ENCODE results near the gene MCF2.

DNA sequence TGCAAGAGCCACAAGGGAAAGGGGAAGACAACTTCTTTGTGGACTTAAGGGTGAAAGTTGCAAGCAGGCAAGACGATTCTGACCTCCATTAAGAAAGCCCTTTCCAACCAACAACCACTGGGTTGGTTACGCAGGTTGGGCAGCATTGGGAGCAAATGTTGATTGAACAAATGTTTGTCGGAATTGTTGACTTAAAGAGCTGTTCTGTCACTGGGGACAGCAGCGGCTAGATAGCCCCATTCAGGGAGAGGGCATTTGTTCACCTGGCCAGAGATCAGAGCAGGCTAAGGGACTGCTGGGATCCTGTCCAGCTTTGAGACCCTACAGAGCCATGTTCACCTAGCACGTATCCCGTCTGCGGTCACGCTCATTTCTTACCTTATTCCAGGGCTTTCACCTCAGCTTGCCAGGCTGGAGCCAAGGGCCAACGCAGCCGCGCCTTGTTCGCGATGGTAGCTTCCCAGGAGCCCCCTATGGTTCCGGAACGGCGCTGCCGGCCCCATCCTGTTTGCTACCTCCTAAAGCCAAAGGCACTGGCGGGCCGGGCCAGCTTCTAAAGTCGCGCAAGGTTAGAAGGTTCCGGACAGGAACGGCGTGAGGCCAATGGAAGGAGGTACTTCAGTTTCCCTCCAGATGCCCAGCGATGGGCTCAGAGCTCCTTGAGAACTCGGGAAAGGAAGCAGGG lies 152.8 kb downstream of the MCF2 start:
- TF ChIP-seq, protein P1, sequence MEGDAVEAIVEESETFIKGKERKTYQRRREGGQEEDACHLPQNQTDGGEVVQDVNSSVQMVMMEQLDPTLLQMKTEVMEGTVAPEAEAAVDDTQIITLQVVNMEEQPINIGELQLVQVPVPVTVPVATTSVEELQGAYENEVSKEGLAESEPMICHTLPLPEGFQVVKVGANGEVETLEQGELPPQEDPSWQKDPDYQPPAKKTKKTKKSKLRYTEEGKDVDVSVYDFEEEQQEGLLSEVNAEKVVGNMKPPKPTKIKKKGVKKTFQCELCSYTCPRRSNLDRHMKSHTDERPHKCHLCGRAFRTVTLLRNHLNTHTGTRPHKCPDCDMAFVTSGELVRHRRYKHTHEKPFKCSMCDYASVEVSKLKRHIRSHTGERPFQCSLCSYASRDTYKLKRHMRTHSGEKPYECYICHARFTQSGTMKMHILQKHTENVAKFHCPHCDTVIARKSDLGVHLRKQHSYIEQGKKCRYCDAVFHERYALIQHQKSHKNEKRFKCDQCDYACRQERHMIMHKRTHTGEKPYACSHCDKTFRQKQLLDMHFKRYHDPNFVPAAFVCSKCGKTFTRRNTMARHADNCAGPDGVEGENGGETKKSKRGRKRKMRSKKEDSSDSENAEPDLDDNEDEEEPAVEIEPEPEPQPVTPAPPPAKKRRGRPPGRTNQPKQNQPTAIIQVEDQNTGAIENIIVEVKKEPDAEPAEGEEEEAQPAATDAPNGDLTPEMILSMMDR (IDR thresholded peaks at IDR 0.05), result no peak
- TF ChIP-seq, protein P2, sequence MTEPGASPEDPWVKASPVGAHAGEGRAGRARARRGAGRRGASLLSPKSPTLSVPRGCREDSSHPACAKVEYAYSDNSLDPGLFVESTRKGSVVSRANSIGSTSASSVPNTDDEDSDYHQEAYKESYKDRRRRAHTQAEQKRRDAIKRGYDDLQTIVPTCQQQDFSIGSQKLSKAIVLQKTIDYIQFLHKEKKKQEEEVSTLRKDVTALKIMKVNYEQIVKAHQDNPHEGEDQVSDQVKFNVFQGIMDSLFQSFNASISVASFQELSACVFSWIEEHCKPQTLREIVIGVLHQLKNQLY (CRISPR knock-in tag; IDR thresholded peaks at IDR 0.05), result no peak
- TF ChIP-seq, protein P3, sequence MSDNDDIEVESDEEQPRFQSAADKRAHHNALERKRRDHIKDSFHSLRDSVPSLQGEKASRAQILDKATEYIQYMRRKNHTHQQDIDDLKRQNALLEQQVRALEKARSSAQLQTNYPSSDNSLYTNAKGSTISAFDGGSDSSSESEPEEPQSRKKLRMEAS (CRISPR knock-in tag; IDR thresholded peaks at IDR 0.05), result no peak
- TF ChIP-seq FOXJ3 (CRISPR knock-in tag; IDR thresholded peaks at IDR 0.05; ENCODE audit: borderline replicate concordance) (no peak), CBFB (CRISPR knock-in tag; IDR thresholded peaks at IDR 0.05; ENCODE audit: low read depth) (no peak), NR3C1 (CRISPR knock-in tag; conservative IDR thresholded peaks at IDR 0.05; ENCODE audit: low read depth) (no peak), ELF4 (CRISPR knock-in tag; IDR thresholded peaks at IDR 0.05; ENCODE audit: low read depth) (no peak), TCF7 (CRISPR knock-in tag; IDR thresholded peaks at IDR 0.05; ENCODE audit: low read depth) (no peak), JUN (CRISPR knock-in tag; IDR thresholded peaks at IDR 0.05) (no peak), ATF1 (CRISPR knock-in tag; IDR thresholded peaks at IDR 0.05) (no peak), TP53 (CRISPR knock-in tag; IDR thresholded peaks at IDR 0.05) (no peak), FOXP1 (CRISPR knock-in tag; IDR thresholded peaks at IDR 0.05; ENCODE audit: borderline replicate concordance) (no peak)
- TF ChIP-seq, protein P4, sequence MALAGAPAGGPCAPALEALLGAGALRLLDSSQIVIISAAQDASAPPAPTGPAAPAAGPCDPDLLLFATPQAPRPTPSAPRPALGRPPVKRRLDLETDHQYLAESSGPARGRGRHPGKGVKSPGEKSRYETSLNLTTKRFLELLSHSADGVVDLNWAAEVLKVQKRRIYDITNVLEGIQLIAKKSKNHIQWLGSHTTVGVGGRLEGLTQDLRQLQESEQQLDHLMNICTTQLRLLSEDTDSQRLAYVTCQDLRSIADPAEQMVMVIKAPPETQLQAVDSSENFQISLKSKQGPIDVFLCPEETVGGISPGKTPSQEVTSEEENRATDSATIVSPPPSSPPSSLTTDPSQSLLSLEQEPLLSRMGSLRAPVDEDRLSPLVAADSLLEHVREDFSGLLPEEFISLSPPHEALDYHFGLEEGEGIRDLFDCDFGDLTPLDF (CRISPR knock-in tag; IDR thresholded peaks at IDR 0.05), result no peak
- TF ChIP-seq, protein P5, sequence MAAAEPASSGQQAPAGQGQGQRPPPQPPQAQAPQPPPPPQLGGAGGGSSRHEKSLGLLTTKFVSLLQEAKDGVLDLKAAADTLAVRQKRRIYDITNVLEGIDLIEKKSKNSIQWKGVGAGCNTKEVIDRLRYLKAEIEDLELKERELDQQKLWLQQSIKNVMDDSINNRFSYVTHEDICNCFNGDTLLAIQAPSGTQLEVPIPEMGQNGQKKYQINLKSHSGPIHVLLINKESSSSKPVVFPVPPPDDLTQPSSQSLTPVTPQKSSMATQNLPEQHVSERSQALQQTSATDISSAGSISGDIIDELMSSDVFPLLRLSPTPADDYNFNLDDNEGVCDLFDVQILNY (CRISPR knock-in tag; IDR thresholded peaks at IDR 0.05), result no peak
